ENCODE results near the gene SGK1.

- TF ChIP-seq EZH2 (IDR thresholded peaks at IDR 0.05; ENCODE audit: borderline replicate concordance, control insufficient read depth, low read depth, low read length): no peak
- TF ChIP-seq RBBP5 (conservative IDR thresholded peaks at IDR 0.05): no peak
- TF ChIP-seq CHD4 (IDR thresholded peaks at IDR 0.05): no peak
- no peak for TF ChIP-seq POLR2A (IDR thresholded peaks at IDR 0.05; ENCODE audit: low read depth, low read length)
- TF ChIP-seq CHD2 (IDR thresholded peaks at IDR 0.05; ENCODE audit: borderline replicate concordance, low read depth, low read length): no peak
- TF ChIP-seq STAT3 (IDR thresholded peaks at IDR 0.05; ENCODE audit: low read depth, low read length): no peak
- no peak for TF ChIP-seq ESRRA (IDR thresholded peaks at IDR 0.05; ENCODE audit: low read length)
Observed at GRCh38 chr6:134323698-134324097, 5.8 kb upstream of the SGK1 start.
